Measurements from ENCODE around the gene SLC6A1.

Gene SLC6A1

GRCh38 chr3:10960255-10960654 lies 32.3 kb upstream of the SLC6A1 start:
- no peak for TF ChIP-seq SIN3A (IDR thresholded peaks at IDR 0.05; ENCODE audit: borderline replicate concordance, insufficient read depth, low read length)

DNA sequence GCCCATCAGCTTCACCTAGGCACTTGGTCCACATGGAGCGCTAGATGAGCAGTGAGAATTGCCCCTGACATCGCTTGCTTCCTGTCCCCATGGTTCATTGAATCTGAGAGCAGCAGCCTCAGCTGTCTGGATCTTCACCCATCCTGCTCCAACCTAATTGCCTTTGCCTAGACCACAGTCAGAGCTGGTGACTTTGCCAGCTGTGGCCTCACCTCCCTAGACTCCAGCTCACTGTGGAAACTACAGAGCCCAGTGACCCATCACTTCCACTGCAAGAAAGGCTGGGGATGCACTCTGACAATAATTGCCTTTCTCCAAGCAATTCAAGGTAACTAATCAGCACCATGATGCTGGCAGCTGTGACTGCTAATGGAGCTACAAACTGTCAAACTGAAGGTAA lies 30.6 kb upstream of the SLC6A1 start:
- TF ChIP-seq SIN3A (IDR thresholded peaks at IDR 0.05; ENCODE audit: borderline replicate concordance, insufficient read depth, low read length) (no peak), FOXP2 (optimal IDR thresholded peaks at IDR 0.05; ENCODE audit: borderline replicate concordance, extremely low read depth, extremely low read length, insufficient read depth) (no peak), POLR2AphosphoS5 (IDR thresholded peaks at IDR 0.05; ENCODE audit: low read depth, low read length) (no peak), TAF1 (IDR thresholded peaks at IDR 0.05; ENCODE audit: borderline replicate concordance, insufficient read depth, low read length) (no peak)
- TF ChIP-seq, protein P1, sequence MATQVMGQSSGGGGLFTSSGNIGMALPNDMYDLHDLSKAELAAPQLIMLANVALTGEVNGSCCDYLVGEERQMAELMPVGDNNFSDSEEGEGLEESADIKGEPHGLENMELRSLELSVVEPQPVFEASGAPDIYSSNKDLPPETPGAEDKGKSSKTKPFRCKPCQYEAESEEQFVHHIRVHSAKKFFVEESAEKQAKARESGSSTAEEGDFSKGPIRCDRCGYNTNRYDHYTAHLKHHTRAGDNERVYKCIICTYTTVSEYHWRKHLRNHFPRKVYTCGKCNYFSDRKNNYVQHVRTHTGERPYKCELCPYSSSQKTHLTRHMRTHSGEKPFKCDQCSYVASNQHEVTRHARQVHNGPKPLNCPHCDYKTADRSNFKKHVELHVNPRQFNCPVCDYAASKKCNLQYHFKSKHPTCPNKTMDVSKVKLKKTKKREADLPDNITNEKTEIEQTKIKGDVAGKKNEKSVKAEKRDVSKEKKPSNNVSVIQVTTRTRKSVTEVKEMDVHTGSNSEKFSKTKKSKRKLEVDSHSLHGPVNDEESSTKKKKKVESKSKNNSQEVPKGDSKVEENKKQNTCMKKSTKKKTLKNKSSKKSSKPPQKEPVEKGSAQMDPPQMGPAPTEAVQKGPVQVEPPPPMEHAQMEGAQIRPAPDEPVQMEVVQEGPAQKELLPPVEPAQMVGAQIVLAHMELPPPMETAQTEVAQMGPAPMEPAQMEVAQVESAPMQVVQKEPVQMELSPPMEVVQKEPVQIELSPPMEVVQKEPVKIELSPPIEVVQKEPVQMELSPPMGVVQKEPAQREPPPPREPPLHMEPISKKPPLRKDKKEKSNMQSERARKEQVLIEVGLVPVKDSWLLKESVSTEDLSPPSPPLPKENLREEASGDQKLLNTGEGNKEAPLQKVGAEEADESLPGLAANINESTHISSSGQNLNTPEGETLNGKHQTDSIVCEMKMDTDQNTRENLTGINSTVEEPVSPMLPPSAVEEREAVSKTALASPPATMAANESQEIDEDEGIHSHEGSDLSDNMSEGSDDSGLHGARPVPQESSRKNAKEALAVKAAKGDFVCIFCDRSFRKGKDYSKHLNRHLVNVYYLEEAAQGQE (IDR thresholded peaks at IDR 0.05; ENCODE audit: insufficient read depth in 1 of 2, low read depth in 2 of 2, low read length in 2 of 2) = no peak

GRCh38 chr3:10962481-10963036 lies 30.0 kb upstream of the SLC6A1 start:
- TF ChIP-seq, protein P1 (IDR thresholded peaks at IDR 0.05; ENCODE audit: insufficient read depth in 1 of 2, low read depth in 2 of 2, low read length in 2 of 2) = no peak
- no peak for TF ChIP-seq TAF1 (IDR thresholded peaks at IDR 0.05; ENCODE audit: borderline replicate concordance, insufficient read depth, low read length)
- no peak for TF ChIP-seq POLR2AphosphoS5 (IDR thresholded peaks at IDR 0.05; ENCODE audit: low read depth, low read length)
- no peak for TF ChIP-seq FOXP2 (optimal IDR thresholded peaks at IDR 0.05; ENCODE audit: borderline replicate concordance, extremely low read depth, extremely low read length, insufficient read depth)
- TF ChIP-seq SIN3A (IDR thresholded peaks at IDR 0.05; ENCODE audit: borderline replicate concordance, insufficient read depth, low read length) = no peak

DNA sequence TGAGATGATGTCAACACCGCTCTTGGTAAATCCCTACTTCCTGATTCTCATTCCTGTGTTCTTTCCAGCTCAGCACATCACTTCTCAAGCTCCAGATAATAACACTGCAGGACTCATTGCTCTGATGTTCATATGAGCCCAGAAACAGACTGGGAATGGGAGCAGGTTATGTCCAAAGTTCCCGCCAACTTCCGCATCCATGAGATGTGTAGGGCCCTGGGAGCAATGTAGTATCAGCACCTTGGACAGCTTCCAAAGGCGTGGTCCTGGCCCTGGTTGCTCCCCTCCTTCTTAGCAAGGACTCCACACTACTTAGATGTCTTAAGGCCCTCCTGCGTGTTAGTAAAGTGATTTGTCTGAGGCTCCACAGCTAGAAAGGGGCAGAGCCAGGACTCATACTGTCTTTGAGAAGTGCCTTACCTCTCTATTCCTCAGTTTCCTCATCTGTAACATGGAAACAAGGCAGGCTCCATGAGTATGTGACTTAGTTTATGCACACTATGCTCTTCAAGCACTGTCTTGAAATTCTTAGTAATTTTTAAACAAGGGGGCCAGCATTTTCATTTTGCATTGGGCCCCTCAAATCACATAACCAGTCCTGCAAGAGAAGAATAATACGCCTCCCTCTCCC lies 27.9 kb upstream of the SLC6A1 start:
- TF ChIP-seq TAF1 (IDR thresholded peaks at IDR 0.05; ENCODE audit: borderline replicate concordance, insufficient read depth, low read length) (no peak), FOXP2 (optimal IDR thresholded peaks at IDR 0.05; ENCODE audit: borderline replicate concordance, extremely low read depth, extremely low read length, insufficient read depth) (no peak)
- TF ChIP-seq, protein P1 (IDR thresholded peaks at IDR 0.05; ENCODE audit: insufficient read depth in 1 of 2, low read depth in 2 of 2, low read length in 2 of 2) = peak; percentile 86 to 95

DNA sequence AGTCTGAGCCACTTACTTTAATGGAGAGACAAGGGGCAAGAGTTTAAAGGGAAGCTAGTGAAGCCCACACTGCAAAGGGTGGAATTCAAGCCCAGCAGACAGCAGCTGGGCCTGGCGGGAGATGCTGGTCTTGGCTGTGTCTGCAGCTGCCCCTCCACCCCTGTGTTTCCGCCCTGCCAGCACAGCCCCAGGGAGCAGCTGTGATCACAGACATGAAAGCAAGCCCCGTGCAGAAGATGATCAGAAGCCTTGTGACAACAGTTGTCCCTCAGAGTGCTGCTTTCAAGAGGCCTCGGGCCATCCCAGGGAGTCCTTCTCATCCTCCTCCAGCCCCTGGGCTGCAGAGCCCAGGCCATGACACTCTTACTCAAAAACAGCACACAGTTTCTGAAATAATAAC lies 24.1 kb upstream of the SLC6A1 start:
- TF ChIP-seq FOXP2 (optimal IDR thresholded peaks at IDR 0.05; ENCODE audit: borderline replicate concordance, extremely low read depth, extremely low read length, insufficient read depth) (no peak), TAF1 (IDR thresholded peaks at IDR 0.05; ENCODE audit: borderline replicate concordance, insufficient read depth, low read length) (no peak), POLR2AphosphoS5 (IDR thresholded peaks at IDR 0.05; ENCODE audit: low read depth, low read length) (no peak), SIN3A (IDR thresholded peaks at IDR 0.05; ENCODE audit: borderline replicate concordance, insufficient read depth, low read length) (no peak)
- TF ChIP-seq, protein P1 (IDR thresholded peaks at IDR 0.05; ENCODE audit: insufficient read depth in 1 of 2, low read depth in 2 of 2, low read length in 2 of 2) = no peak

Data from PFSK-1 (cell line).